Skeletal muscle satellite cell (primary cell): ENCODE results near the gene KIF18B.

Experiments
- H3K27me3 ChIP-seq: 2 replicates; pipeline ENCODE4 v1.7.0; 2013; ENCODE audit warnings: low read length; ENCODE audit not compliant: control insufficient read depth, insufficient read depth
- H3K36me3 ChIP-seq: 2 replicates; pipeline ENCODE4 v1.7.0; 2013; ENCODE audit warnings: mild to moderate bottlenecking, control low read depth, low read length; ENCODE audit not compliant: insufficient read depth
- H3K4me1 ChIP-seq: 2 replicates; pipeline ENCODE4 v1.7.0; 2013; ENCODE audit warnings: low read length; ENCODE audit not compliant: control insufficient read depth, insufficient read depth
- H3K4me2 ChIP-seq: 2 replicates; pipeline ENCODE4 v1.7.0; 2013; ENCODE audit warnings: mild to moderate bottlenecking, low read length
- H3K4me3 ChIP-seq: 2 replicates; pipeline ENCODE4 v1.7.0; 2013; ENCODE audit warnings: low read length
- H3K9ac ChIP-seq: 2 replicates; pipeline ENCODE4 v1.7.0; 2013; ENCODE audit warnings: mild to moderate bottlenecking, low read depth, low read length, moderate library complexity
- H3K9me3 ChIP-seq: replicated peaks from 2 replicates; pipeline ENCODE4 v1.7.0; 2013; ENCODE audit warnings: mild to moderate bottlenecking, control low read depth, low read length

KIF18B gene

GRCh38 chr17:44892250-44892649 is 55.3 kb downstream of the KIF18B start:
- no peaks in the 10 kb centered on the region for H3K4me1 ChIP-seq
- no peak overlapping the region for H3K9ac ChIP-seq
- no peak overlapping the region for H3K4me3 ChIP-seq
- no peak overlapping the region for H3K4me2 ChIP-seq
- peaks cover 34% of the 10 kb centered on the region for H3K36me3 ChIP-seq
- no peaks in the 10 kb centered on the region for H3K27me3 ChIP-seq
- no peaks in the 10 kb centered on the region for H3K9me3 ChIP-seq

DNA sequence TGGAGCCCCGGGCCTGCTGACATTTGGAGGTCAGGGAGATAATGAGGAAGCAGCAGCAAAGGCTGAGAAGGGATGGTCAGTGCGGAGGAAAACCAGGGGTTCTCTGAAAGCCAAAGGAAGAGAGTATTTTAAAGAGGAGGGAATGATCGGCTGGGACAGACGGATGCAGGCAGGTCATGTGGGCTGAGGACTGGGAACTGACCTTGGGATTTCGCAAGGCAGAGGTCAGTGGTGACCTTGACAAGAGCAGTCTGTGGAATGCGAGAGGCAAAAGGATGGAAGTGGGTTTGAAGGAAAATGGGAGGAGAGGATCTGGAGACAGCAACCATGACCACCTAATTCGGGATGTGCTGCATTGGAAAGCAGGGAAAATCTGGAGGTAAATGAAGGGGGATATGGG is 58.6 kb downstream of the KIF18B start:
- Histone ChIP-seq H3K9ac (no peak overlapping the region), H3K27me3 (no peaks in the 10 kb centered on the region), H3K4me2 (no peak overlapping the region), H3K9me3 (no peaks in the 10 kb centered on the region), H3K4me3 (no peak overlapping the region), H3K4me1 (no peaks in the 10 kb centered on the region), H3K36me3 (peaks cover 45% of the 10 kb centered on the region)

GRCh38 chr17:44887971-44888954 is 59.3 kb downstream of the KIF18B start:
- Histone ChIP-seq H3K27me3 (no peaks in the 10 kb centered on the region), H3K4me2 (no peak overlapping the region), H3K4me1 (no peaks in the 10 kb centered on the region), H3K36me3 (peaks cover 49% of the 10 kb centered on the region), H3K9me3 (no peaks in the 10 kb centered on the region), H3K4me3 (no peak overlapping the region), H3K9ac (no peak overlapping the region)

DNA sequence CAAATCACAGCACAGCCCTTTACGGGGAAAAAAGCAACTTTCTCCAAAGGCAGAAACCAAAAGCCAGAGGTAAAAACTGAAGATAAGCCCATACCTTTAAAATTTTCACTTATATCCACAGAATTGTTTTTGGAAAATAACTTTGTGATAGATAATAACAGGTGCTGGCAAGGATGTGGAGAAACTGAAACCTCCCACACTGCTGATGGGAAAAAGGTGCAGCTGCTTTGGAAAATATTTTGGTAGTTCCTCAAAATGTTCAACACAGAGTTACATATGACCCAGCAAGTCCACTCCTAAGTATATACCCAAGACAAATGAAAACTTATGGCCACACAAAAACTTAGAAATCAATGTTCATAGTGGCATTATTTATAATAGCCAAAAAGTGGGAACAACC is 60.6 kb downstream of the KIF18B start:
- Histone ChIP-seq H3K36me3 (peaks cover 55% of the 10 kb centered on the region), H3K4me3 (no peak overlapping the region), H3K4me1 (no peaks in the 10 kb centered on the region), H3K4me2 (no peak overlapping the region), H3K27me3 (no peaks in the 10 kb centered on the region), H3K9ac (no peak overlapping the region), H3K9me3 (no peaks in the 10 kb centered on the region)

DNA sequence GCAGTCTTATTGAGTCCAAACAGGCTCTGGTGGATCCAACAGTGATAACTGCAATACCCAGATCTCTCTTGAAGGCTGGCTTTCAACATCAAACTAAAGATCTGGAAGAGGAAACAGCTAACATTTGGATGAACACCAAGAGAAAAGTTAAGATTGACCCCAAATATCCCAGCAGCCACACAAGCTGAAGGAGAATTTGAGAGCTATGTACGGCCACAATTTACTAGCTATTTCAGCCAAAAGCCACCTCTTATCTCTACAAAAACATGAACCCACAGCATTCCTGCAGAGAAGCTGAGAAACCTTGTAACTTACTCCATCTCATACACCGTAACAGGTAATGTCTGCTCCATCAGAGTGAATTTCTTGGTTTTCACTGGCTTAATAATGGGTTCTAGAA is 62.6 kb downstream of the KIF18B start:
- peaks cover 71% of the 10 kb centered on the region for H3K36me3 ChIP-seq

DNA sequence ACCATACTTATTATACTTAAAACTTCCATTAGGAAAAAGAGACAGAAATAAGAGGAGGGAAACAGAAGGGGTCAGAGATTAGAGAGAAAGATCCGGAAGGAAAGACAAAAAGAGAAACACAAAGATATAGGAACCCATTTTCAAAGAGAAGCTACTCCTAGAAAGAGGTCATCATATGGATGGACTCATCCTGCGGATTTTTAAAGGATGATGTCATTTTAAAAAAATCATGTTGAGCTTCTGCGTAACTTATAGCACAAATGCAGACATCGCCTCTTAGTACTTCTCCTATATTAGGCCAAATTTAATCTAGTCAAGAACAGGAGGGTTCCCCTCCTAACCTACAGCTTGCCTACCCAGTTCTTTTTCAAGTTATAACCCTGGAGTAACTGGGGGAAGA is 66.4 kb downstream of the KIF18B start:
- H3K27me3 ChIP-seq: no peaks in the 10 kb centered on the region
- H3K36me3 ChIP-seq: peaks cover 76% of the 10 kb centered on the region
- no peak overlapping the region for H3K4me2 ChIP-seq
- no peaks in the 10 kb centered on the region for H3K9me3 ChIP-seq
- no peak overlapping the region for H3K4me3 ChIP-seq
- H3K9ac ChIP-seq: no peak overlapping the region
- no peaks in the 10 kb centered on the region for H3K4me1 ChIP-seq

More for the DNA sequence above, 62.6 kb downstream of the KIF18B start:
- no peaks in the 10 kb centered on the region for H3K9me3 ChIP-seq
- H3K9ac ChIP-seq: no peak overlapping the region
- H3K4me1 ChIP-seq: no peaks in the 10 kb centered on the region
- no peak overlapping the region for H3K4me3 ChIP-seq
- H3K27me3 ChIP-seq: no peaks in the 10 kb centered on the region
- no peak overlapping the region for H3K4me2 ChIP-seq

DNA sequence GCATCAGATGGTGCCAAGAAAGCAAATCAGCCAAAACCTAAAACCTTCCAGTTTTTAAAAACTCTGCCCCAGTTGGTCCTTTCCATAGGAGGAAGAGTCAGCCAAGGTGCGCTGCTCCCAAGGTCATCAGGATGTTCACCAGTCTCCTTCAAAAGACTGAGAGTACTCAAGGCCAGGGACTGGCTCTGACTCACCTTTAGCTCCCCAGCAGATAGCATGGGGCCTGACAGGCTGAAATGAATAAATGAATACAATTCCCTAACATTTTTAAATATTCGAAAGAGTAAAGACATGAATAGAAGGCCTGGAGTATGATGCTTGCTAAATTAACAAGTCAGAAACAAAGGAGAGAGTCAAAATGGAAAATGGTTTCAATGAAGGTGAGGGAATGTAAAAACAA is 67.5 kb downstream of the KIF18B start:
- Histone ChIP-seq H3K4me1 (no peaks in the 10 kb centered on the region), H3K9ac (no peak overlapping the region), H3K4me2 (no peak overlapping the region), H3K36me3 (peaks cover 73% of the 10 kb centered on the region), H3K4me3 (no peak overlapping the region), H3K27me3 (no peaks in the 10 kb centered on the region), H3K9me3 (no peaks in the 10 kb centered on the region)

- H3K9me3 ChIP-seq: no peaks in the 10 kb centered on the region
- H3K36me3 ChIP-seq: peaks cover 72% of the 10 kb centered on the region
- no peaks in the 10 kb centered on the region for H3K27me3 ChIP-seq
- H3K4me1 ChIP-seq: no peaks in the 10 kb centered on the region
- H3K4me2 ChIP-seq: no peak overlapping the region
- no peak overlapping the region for H3K4me3 ChIP-seq
- no peak overlapping the region for H3K9ac ChIP-seq
Measured at GRCh38 chr17:44879376-44879775, 68.2 kb downstream of the KIF18B start.

DNA sequence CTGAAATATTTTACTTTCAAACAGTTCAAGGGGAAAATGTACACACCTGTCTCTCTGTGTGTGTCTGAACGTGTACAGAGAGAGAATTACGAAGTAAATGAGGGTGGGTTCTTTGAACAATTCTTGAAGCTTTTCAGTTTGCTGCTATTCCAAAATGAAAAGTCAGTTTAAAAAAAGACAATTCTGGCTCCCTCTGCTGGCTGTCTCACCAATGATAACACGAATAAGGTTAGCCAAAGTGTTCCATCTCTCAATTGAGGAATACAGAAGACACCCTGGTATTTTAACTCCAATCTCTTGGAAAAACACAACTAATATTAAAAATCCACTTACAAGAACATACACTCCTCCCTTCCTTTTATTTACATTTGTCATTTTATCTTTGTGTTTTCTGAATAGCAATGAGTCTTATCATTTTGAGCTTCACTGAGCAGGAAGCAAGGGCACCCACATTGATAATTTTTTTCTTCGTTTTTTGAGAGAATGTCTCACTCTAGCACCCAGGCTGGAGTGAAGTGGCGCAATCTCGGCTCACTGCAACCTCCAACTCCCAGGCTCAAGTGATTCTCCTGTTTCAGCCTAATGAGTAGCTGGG is 68.8 kb downstream of the KIF18B start:
- no peak overlapping the region for H3K4me3 ChIP-seq

GRCh38 chr17:44877121-44877520 is 70.5 kb downstream of the KIF18B start:
- H3K4me1 ChIP-seq: no peaks in the 10 kb centered on the region
- H3K9me3 ChIP-seq: no peaks in the 10 kb centered on the region
- H3K27me3 ChIP-seq: no peaks in the 10 kb centered on the region
- H3K4me2 ChIP-seq: no peak overlapping the region
- H3K9ac ChIP-seq: no peak overlapping the region
- no peak overlapping the region for H3K4me3 ChIP-seq
- H3K36me3 ChIP-seq: peaks cover 72% of the 10 kb centered on the region

More for the DNA sequence above, 68.8 kb downstream of the KIF18B start:
- Histone ChIP-seq H3K4me2 (no peak overlapping the region), H3K9me3 (no peaks in the 10 kb centered on the region), H3K9ac (no peak overlapping the region), H3K36me3 (peaks cover 74% of the 10 kb centered on the region), H3K27me3 (no peaks in the 10 kb centered on the region), H3K4me1 (no peaks in the 10 kb centered on the region)

- no peak overlapping the region for H3K9ac ChIP-seq
- no peaks in the 10 kb centered on the region for H3K9me3 ChIP-seq
- H3K4me2 ChIP-seq: no peak overlapping the region
- peaks cover 67% of the 10 kb centered on the region for H3K36me3 ChIP-seq
- H3K4me3 ChIP-seq: no peak overlapping the region
- no peaks in the 10 kb centered on the region for H3K4me1 ChIP-seq
- no peaks in the 10 kb centered on the region for H3K27me3 ChIP-seq
Measured at GRCh38 chr17:44875761-44876160, 71.8 kb downstream of the KIF18B start.
